PC-3 (cell line): Measurements from ENCODE around the gene RAB30.

Source experiments
- EZH2phosphoT487 ChIP-seq: fragments of 300-600 bp; sonication (generic); IDR thresholded peaks from 2 replicates; pipeline ENCODE4 v1.6.1; 2018; ENCODE audit warnings: mild to moderate bottlenecking, antibody characterized with exemption, low read length, borderline replicate concordance
- TF ChIP-seq, protein P1 (sequence below): fragments of 300-600 bp; sonication (generic); conservative IDR thresholded peaks from 2 replicates; pipeline ENCODE4 v1.5.1; 2017; ENCODE audit warnings: antibody characterized with exemption, low read depth, mild to moderate bottlenecking, low read length

DNA sequence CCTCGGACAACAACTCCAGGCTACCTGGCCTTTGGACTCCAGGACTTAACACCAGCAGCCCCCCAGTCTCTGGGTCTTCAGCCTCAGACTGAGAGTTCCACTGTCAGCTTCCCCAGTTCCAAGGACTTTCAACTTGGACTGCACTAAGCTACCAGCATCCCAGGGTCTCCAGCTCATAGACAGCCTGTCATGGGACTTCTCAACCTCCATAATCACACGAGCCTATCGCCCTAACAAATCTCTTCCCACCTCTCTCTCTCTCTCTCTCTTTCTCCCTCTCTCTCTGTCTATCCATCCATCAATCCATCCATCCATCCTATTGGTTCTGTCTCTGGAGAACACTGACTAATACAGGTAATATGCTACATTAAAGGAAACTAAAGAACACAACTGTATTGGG is 10.7 kb downstream of the RAB30 start:
- TF ChIP-seq, protein P1, sequence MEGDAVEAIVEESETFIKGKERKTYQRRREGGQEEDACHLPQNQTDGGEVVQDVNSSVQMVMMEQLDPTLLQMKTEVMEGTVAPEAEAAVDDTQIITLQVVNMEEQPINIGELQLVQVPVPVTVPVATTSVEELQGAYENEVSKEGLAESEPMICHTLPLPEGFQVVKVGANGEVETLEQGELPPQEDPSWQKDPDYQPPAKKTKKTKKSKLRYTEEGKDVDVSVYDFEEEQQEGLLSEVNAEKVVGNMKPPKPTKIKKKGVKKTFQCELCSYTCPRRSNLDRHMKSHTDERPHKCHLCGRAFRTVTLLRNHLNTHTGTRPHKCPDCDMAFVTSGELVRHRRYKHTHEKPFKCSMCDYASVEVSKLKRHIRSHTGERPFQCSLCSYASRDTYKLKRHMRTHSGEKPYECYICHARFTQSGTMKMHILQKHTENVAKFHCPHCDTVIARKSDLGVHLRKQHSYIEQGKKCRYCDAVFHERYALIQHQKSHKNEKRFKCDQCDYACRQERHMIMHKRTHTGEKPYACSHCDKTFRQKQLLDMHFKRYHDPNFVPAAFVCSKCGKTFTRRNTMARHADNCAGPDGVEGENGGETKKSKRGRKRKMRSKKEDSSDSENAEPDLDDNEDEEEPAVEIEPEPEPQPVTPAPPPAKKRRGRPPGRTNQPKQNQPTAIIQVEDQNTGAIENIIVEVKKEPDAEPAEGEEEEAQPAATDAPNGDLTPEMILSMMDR: no peak
- TF ChIP-seq EZH2phosphoT487: no peak
